ENCODE data around the gene SMIM45.

The SMIM45 gene

DNA sequence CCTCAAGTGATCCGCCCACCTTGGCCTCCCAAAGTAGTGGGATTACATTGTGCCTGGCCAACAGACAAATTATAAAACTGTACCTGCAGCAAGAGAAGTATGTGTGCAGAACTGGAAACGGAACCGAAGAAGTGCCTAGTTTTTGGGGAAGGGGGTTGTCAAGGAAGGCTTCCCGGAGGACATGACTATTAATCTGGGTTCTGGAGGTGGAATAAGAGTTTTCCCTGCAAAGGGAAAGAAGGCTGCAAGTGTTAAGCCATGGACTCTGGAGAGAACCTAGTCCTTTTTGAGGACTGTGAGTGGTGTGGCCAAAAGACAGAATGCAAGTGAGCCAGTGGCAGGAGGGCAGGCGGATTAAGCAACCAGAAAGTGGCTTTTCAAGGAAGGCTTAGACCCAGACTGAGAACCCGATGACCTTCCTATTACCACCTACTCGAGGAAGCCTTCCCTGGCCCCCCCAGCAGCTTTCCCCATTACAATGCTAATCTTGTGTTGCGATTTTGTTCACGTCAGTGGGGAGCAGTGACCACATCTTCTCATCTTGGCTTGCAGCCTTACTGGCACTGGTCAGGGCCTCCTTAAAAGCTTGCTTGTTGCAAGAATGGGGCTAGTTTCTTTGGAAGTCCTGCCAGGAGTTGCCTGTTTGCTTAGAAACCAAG, 11.6 kb downstream of the SMIM45 start:
- no peak overlapping the region for H3K4me3 ChIP-seq (ENCODE audit: low read depth, low read length)
- H3K9me3 ChIP-seq (ENCODE audit: control insufficient read depth, insufficient read depth, low read depth, low read length): no peaks in the 10 kb centered on the region; the same call in 1 of the 2 replicates
- H3K4me1 ChIP-seq (ENCODE audit: control insufficient read depth, insufficient read depth, low read length): peaks cover 7% of the 10 kb centered on the region; the same call in 1 of the 2 replicates
- no peak overlapping the region for H3K9ac ChIP-seq (ENCODE audit: low read length)
- H3K36me3 ChIP-seq (ENCODE audit: control insufficient read depth, insufficient read depth, low read length): no peaks in the 10 kb centered on the region
- H3K27me3 ChIP-seq (ENCODE audit: control insufficient read depth, insufficient read depth, low read length): no peaks in the 10 kb centered on the region
- no peak overlapping the region for H3K27ac ChIP-seq (ENCODE audit: low read depth, low read length)

GRCh38 chr22:41964112-41964491, 12.2 kb downstream of the SMIM45 start:
- no peak overlapping the region for H3K27ac ChIP-seq (ENCODE audit: low read depth, low read length)
- H3K9ac ChIP-seq (ENCODE audit: low read length): no peak overlapping the region
- H3K27me3 ChIP-seq (ENCODE audit: control insufficient read depth, insufficient read depth, low read length): no peaks in the 10 kb centered on the region
- H3K9me3 ChIP-seq (ENCODE audit: control insufficient read depth, insufficient read depth, low read depth, low read length): no peaks in the 10 kb centered on the region; the same call in 1 of the 2 replicates
- peaks cover 9% of the 10 kb centered on the region for H3K4me1 ChIP-seq (ENCODE audit: control insufficient read depth, insufficient read depth, low read length)
- no peak overlapping the region for H3K4me3 ChIP-seq (ENCODE audit: low read depth, low read length)
- no peaks in the 10 kb centered on the region for H3K36me3 ChIP-seq (ENCODE audit: control insufficient read depth, insufficient read depth, low read length)

DNA sequence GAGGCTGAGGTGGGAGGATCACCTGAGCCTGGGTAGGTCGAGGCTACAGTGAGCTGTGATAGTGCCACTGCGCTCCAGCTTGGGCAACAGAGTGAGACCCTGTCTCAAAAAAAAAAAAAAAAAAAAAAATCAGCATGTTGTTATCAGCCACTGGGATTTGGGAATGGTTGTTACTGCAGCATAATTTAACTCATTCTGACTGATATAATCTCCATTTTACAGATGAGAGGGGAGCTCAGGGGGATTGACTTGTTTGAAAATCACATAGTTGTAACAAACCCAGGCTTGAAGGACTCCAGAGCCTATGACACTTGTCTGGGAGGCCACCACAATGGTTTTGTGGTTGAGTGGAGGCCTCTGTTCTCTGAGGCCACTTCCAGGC, 14.3 kb downstream of the SMIM45 start:
- no peaks in the 10 kb centered on the region for H3K36me3 ChIP-seq (ENCODE audit: control insufficient read depth, insufficient read depth, low read length)
- no peaks in the 10 kb centered on the region; the same call in 1 of the 2 replicates for H3K9me3 ChIP-seq (ENCODE audit: control insufficient read depth, insufficient read depth, low read depth, low read length)
- peaks cover 13% of the 10 kb centered on the region for H3K4me1 ChIP-seq (ENCODE audit: control insufficient read depth, insufficient read depth, low read length)
- H3K9ac ChIP-seq (ENCODE audit: low read length): no peak overlapping the region
- H3K27me3 ChIP-seq (ENCODE audit: control insufficient read depth, insufficient read depth, low read length): no peaks in the 10 kb centered on the region; the same call in 1 of the 2 replicates
- H3K27ac ChIP-seq (ENCODE audit: low read depth, low read length): no peak overlapping the region
- no peak overlapping the region for H3K4me3 ChIP-seq (ENCODE audit: low read depth, low read length)

DNA sequence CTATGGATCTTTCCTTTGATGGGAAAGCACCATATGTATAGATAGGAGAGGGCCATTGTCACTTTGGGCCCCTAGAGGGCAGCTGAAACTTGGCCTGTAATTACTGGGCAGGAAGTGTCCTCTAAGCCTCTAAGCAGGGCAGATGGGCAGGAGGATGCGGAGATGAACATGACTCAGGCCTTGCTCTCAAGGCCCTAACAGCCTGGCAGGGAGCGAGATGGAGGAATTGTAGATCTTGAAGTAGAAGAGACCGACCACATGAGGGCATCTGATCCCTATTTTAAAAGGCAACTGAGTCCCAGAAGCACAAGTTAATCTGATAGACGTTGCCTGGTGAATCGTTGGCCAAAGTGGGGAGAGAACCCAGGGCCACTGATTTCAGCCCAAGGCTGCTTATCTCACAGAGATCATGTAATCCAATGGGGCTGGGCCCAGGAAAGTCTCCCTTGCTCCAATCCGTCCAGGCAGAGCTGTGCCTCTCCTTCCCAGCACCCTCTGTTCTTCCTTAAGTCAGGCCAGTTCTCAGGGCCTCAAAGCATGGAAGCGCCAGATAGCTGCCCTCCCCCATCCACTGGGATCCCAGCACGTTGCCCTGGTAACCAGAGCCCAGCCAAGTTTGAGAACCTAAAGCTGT, 14.8 kb downstream of the SMIM45 start:
- Histone ChIP-seq H3K4me1 (ENCODE audit: control insufficient read depth, insufficient read depth, low read length) (peaks cover 13% of the 10 kb centered on the region), H3K36me3 (ENCODE audit: control insufficient read depth, insufficient read depth, low read length) (no peaks in the 10 kb centered on the region), H3K9ac (ENCODE audit: low read length) (no peak overlapping the region), H3K9me3 (ENCODE audit: control insufficient read depth, insufficient read depth, low read depth, low read length) (no peaks in the 10 kb centered on the region; the same call in 1 of the 2 replicates), H3K4me3 (ENCODE audit: low read depth, low read length) (no peak overlapping the region), H3K27me3 (ENCODE audit: control insufficient read depth, insufficient read depth, low read length) (no peaks in the 10 kb centered on the region; the same call in 1 of the 2 replicates), H3K27ac (ENCODE audit: low read depth, low read length) (no peak overlapping the region)

DNA sequence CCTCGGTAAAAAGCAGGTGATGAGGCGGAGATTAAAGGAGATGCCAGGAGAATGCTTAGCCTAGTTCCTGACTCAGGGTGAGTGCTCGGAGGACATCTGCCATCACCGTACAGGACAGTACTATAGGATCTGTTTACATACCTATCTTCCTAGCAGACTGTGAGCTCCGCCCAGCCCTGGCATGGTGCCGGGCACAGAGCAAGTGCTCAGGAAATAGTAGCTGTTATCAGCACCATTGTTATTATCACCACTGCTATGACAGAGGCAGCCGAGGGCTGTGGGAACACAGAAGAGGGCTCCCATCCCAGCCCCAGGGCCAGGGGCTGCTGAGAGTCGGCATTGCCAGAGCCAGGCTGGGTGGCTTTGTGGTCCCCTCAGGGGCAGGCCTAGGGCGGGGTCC, 16.7 kb downstream of the SMIM45 start:
- no peaks in the 10 kb centered on the region for H3K36me3 ChIP-seq (ENCODE audit: control insufficient read depth, insufficient read depth, low read length)
- no peak overlapping the region for H3K4me3 ChIP-seq (ENCODE audit: low read depth, low read length)
- no peaks in the 10 kb centered on the region; the same call in 1 of the 2 replicates for H3K9me3 ChIP-seq (ENCODE audit: control insufficient read depth, insufficient read depth, low read depth, low read length)
- peaks cover 13% of the 10 kb centered on the region for H3K4me1 ChIP-seq (ENCODE audit: control insufficient read depth, insufficient read depth, low read length)
- no peak overlapping the region for H3K9ac ChIP-seq (ENCODE audit: low read length)
- no peak overlapping the region for H3K27ac ChIP-seq (ENCODE audit: low read depth, low read length)
- H3K27me3 ChIP-seq (ENCODE audit: control insufficient read depth, insufficient read depth, low read length): peaks cover 10% of the 10 kb centered on the region; the same call in 1 of the 2 replicates

DNA sequence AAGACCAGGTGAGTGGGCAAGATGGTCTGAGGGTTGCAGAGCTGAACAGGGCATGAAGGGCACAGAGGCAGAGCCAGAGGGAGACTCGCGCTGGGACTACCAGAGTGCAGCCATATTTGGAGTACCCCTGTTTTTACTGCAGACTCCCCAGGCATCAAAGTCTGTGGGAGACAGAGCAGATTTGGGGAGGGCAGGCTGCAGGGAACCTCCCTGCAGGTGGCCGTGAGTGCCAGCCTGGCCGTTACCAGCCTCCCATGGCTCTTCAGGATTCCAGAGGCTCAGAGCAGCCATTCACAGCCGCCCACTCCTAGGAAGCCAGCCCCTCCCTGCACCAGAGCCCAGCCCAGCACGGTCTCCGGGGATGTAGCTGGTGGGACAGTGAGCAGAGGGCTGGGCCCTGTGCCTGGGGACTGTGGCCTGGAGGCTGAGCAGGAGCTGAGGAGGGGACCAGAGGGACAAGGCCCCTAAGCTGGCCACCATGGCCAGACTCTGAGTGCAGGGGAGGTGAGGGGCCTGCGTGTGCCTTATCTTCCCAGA, 17.2 kb downstream of the SMIM45 start, which contains the start of gene SEPTIN3:
Gene SEPTIN3 (plus strand): TSS at position 334 of the 537 bp plus-strand sequence. CDS start 2,050 bp downstream, outside the sequence.
- Histone ChIP-seq H3K4me1 (ENCODE audit: control insufficient read depth, insufficient read depth, low read length) (peaks cover 9% of the 10 kb centered on the region), H3K4me3 (ENCODE audit: low read depth, low read length) (no peak within 1 kb of the TSS), H3K27ac (ENCODE audit: low read depth, low read length) (no peak within 1 kb of the TSS), H3K36me3 (ENCODE audit: control insufficient read depth, insufficient read depth, low read length) (no peaks in the 10 kb centered on the region), H3K27me3 (ENCODE audit: control insufficient read depth, insufficient read depth, low read length) (peaks cover 12% of the 10 kb centered on the region; the same call in 1 of the 2 replicates), H3K9me3 (ENCODE audit: control insufficient read depth, insufficient read depth, low read depth, low read length) (no peaks in the 10 kb centered on the region; the same call in 1 of the 2 replicates), H3K9ac (ENCODE audit: low read length) (no peak within 1 kb of the TSS)

- H3K27me3 ChIP-seq (ENCODE audit: control insufficient read depth, insufficient read depth, low read length): peaks cover 23% of the 10 kb centered on the region
- H3K4me1 ChIP-seq (ENCODE audit: control insufficient read depth, insufficient read depth, low read length): peaks cover 9% of the 10 kb centered on the region
- no peak overlapping the region for H3K27ac ChIP-seq (ENCODE audit: low read depth, low read length)
- H3K9me3 ChIP-seq (ENCODE audit: control insufficient read depth, insufficient read depth, low read depth, low read length): no peaks in the 10 kb centered on the region; the same call in 1 of the 2 replicates
- no peak overlapping the region for H3K4me3 ChIP-seq (ENCODE audit: low read depth, low read length)
- no peak overlapping the region for H3K9ac ChIP-seq (ENCODE audit: low read length)
- H3K36me3 ChIP-seq (ENCODE audit: control insufficient read depth, insufficient read depth, low read length): no peaks in the 10 kb centered on the region
Measured at GRCh38 chr22:41970601-41971000, 18.7 kb downstream of the SMIM45 start.

- no peak overlapping the region for H3K27ac ChIP-seq (ENCODE audit: low read depth, low read length)
- no peak overlapping the region for H3K9ac ChIP-seq (ENCODE audit: low read length)
- H3K27me3 ChIP-seq (ENCODE audit: control insufficient read depth, insufficient read depth, low read length): peaks cover 31% of the 10 kb centered on the region
- no peaks in the 10 kb centered on the region for H3K36me3 ChIP-seq (ENCODE audit: control insufficient read depth, insufficient read depth, low read length)
- no peaks in the 10 kb centered on the region for H3K9me3 ChIP-seq (ENCODE audit: control insufficient read depth, insufficient read depth, low read depth, low read length)
- H3K4me3 ChIP-seq (ENCODE audit: low read depth, low read length): no peak overlapping the region
- H3K4me1 ChIP-seq (ENCODE audit: control insufficient read depth, insufficient read depth, low read length): peaks cover 13% of the 10 kb centered on the region
Measured at GRCh38 chr22:41971431-41971830, 19.5 kb downstream of the SMIM45 start.

DNA sequence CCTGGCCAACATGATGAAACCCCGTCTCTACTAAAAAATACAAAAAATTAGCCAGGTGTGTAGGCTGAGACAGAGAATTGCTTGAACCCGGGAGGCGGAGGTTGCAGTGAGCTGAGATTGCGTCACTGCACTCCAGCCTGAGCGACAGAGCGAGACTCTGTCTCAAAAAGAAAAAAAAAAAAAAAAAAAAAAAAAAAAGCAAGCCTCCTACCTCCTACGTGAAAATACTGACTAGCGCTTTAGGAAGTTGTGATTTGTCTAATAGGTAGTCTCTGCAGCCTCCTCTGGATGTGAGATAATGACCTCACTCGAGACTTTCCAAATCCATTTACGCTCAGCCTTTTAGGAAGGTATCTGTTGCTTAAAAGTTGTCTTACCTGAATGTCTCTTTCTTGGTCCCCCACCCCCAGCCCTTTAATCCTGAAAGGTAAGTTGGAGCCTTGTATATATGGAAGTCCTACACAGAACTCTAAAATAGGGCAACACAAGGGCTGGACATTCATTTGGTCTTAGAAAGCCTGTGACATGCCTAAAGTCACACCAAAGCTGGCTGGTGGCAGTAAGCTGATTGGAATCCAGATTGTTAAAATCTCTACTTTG, 22.8 kb downstream of the SMIM45 start:
- H3K27me3 ChIP-seq (ENCODE audit: control insufficient read depth, insufficient read depth, low read length): peaks cover 58% of the 10 kb centered on the region
- H3K9me3 ChIP-seq (ENCODE audit: control insufficient read depth, insufficient read depth, low read depth, low read length): no peaks in the 10 kb centered on the region
- H3K27ac ChIP-seq (ENCODE audit: low read depth, low read length): no peak overlapping the region
- H3K36me3 ChIP-seq (ENCODE audit: control insufficient read depth, insufficient read depth, low read length): no peaks in the 10 kb centered on the region
- H3K9ac ChIP-seq (ENCODE audit: low read length): no peak overlapping the region
- H3K4me3 ChIP-seq (ENCODE audit: low read depth, low read length): no peak overlapping the region
- H3K4me1 ChIP-seq (ENCODE audit: control insufficient read depth, insufficient read depth, low read length): peaks cover 13% of the 10 kb centered on the region; the same call in 1 of the 2 replicates

DNA sequence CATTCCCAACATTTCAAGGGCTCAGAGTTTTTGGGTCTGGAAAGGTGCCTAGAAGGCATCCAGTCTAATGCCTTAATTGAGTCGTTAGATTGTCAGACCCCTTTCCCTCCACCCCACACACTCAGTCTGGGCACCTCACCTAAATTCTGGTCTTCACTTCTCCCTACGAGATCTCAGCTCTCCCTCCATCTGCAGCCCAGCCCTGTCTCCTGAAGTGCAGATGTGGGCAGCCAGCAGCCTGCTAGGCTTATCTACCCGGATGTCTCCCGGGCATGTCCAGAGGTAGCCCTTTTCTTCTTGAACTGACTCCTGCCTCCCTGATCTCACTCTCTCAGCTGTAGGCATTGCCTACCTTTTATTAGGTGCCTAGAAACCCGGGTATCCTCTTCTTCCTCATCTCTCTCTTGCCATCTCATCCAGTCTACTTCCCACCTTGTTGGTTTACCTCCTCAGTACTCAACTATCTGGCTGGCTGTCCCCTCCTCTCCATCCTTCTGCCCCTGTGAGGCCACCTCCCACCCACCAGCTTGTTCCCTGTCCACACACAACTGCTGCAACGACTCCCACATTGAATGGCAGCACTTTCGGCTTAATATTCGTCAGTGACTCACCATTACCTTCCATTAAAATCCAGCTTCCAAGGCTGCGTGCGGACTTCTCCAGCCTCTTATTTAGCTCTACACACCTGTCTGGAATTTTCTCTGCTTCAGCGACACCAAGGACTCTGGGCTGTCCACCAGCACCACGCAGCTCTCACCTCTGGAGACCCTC, 23.5 kb downstream of the SMIM45 start:
- Histone ChIP-seq H3K9me3 (ENCODE audit: control insufficient read depth, insufficient read depth, low read depth, low read length) (no peaks in the 10 kb centered on the region), H3K9ac (ENCODE audit: low read length) (no peak overlapping the region), H3K36me3 (ENCODE audit: control insufficient read depth, insufficient read depth, low read length) (no peaks in the 10 kb centered on the region), H3K27ac (ENCODE audit: low read depth, low read length) (no peak overlapping the region), H3K4me3 (ENCODE audit: low read depth, low read length) (no peak overlapping the region), H3K27me3 (ENCODE audit: control insufficient read depth, insufficient read depth, low read length) (peaks cover 58% of the 10 kb centered on the region), H3K4me1 (ENCODE audit: control insufficient read depth, insufficient read depth, low read length) (peaks cover 13% of the 10 kb centered on the region; the same call in 1 of the 2 replicates)
